Activated T-helper 1 cell treated with anti-CD3 and anti-CD28 coated beads, Interleukin-12 subunit alpha, Interleukin-12 subunit beta, Interleukin-2, Interleukin-4 antibody, amounts not matched to agents 30 ng/mL and 10 ng/mL and 1 ng/mL, durations not matched to agents 14 hours and 24 hours and 36 hours (primary cell): ENCODE data around the gene LRP1B. TPM values are rescaled to one million over a fixed set of nuclear protein-coding genes. Genes with fewer than 3 reads are reported as not detected.

Source experiments
- DNase-seq: peaks from one replicate; pipeline ENCODE4 v3.0.0; 2021; ENCODE audit warnings: low spot score
- H3K27ac Mint-ChIP-seq: one replicate; pipeline ENCODE4 v1.8.0; 2021; ENCODE audit warnings: mild to moderate bottlenecking, mixed read lengths
- H3K27me3 Mint-ChIP-seq: one replicate; pipeline ENCODE4 v1.8.0; 2022; ENCODE audit warnings: mild to moderate bottlenecking, moderate library complexity, mixed read lengths; ENCODE audit not compliant: insufficient read depth
- H3K36me3 Mint-ChIP-seq: one replicate; pipeline ENCODE4 v1.8.0; 2021; ENCODE audit warnings: low read depth, mixed read lengths
- H3K4me1 Mint-ChIP-seq: one replicate; pipeline ENCODE4 v1.8.0; 2021; ENCODE audit warnings: low read depth, mixed read lengths
- H3K4me3 Mint-ChIP-seq: one replicate; pipeline ENCODE4 v1.8.0; 2021; ENCODE audit warnings: mild to moderate bottlenecking, moderate library complexity, mixed read lengths
- H3K9me3 Mint-ChIP-seq: one replicate; pipeline ENCODE4 v1.8.0; 2021; ENCODE audit warnings: mixed read lengths
- intact Hi-C: fragments of 100-400 bp; cut with micrococcal nuclease; formaldehyde crosslinking; loops from one replicate; pipeline ENCODE4 v1.15.1; 2024
- total RNA-seq: library from RNA; stranded (reverse); gene quantifications from 2 replicates; pipeline ENCODE4 v1.2.3, GENCODE V29; 2022

LRP1B gene
- total RNA-seq, 1 donor from 2014 or later = not detected

GRCh38 chr2:141037361-141037760 is 1093.5 kb downstream of the LRP1B start:
- Mint-ChIP-seq H3K9me3 (peaks cover 1% of the 10 kb centered on the region), H3K27me3 (no peaks in the 10 kb centered on the region), H3K4me3 (no peak overlapping the region), H3K36me3 (no peaks in the 10 kb centered on the region), H3K27ac (no peak overlapping the region), H3K4me1 (no peaks in the 10 kb centered on the region)
- intact Hi-C loops = no loop called here
- no peak for DNase-seq

GRCh38 chr2:141035846-141036420 is 1094.9 kb downstream of the LRP1B start:
- Mint-ChIP-seq H3K4me3 (no peak overlapping the region), H3K36me3 (no peaks in the 10 kb centered on the region), H3K27me3 (no peaks in the 10 kb centered on the region), H3K9me3 (no peaks in the 10 kb centered on the region), H3K4me1 (no peaks in the 10 kb centered on the region), H3K27ac (no peak overlapping the region)
- intact Hi-C loops = no loop called here
- DNase-seq = no peak

- no peaks in the 10 kb centered on the region for H3K27me3 Mint-ChIP-seq
- H3K27ac Mint-ChIP-seq = no peak overlapping the region
- no peak for DNase-seq
- H3K36me3 Mint-ChIP-seq = no peaks in the 10 kb centered on the region
- intact Hi-C loops = no loop called here
- H3K9me3 Mint-ChIP-seq = no peaks in the 10 kb centered on the region
- H3K4me1 Mint-ChIP-seq = no peaks in the 10 kb centered on the region
- no peak overlapping the region for H3K4me3 Mint-ChIP-seq
These were observed 1101.3 kb downstream of the LRP1B start for GRCh38 chr2:141029428-141030078.

- Mint-ChIP-seq H3K9me3 (no peaks in the 10 kb centered on the region), H3K36me3 (no peaks in the 10 kb centered on the region), H3K27me3 (no peaks in the 10 kb centered on the region), H3K4me3 (no peak overlapping the region), H3K27ac (no peak overlapping the region), H3K4me1 (no peaks in the 10 kb centered on the region)
- intact Hi-C loops = no loop called here
- no peak for DNase-seq
These were observed 1103.6 kb downstream of the LRP1B start for GRCh38 chr2:141027221-141027620.

GRCh38 chr2:141021611-141022010 is 1109.2 kb downstream of the LRP1B start:
- Mint-ChIP-seq H3K9me3 (no peaks in the 10 kb centered on the region), H3K36me3 (no peaks in the 10 kb centered on the region), H3K4me1 (no peaks in the 10 kb centered on the region), H3K27ac (no peak overlapping the region), H3K27me3 (no peaks in the 10 kb centered on the region), H3K4me3 (no peak overlapping the region)
- DNase-seq = no peak
- intact Hi-C loops = no loop called here

GRCh38 chr2:141021109-141021508 is 1109.7 kb downstream of the LRP1B start:
- no peaks in the 10 kb centered on the region for H3K4me1 Mint-ChIP-seq
- DNase-seq = no peak

GRCh38 chr2:141020346-141020745 is 1110.5 kb downstream of the LRP1B start:
- no peaks in the 10 kb centered on the region for H3K9me3 Mint-ChIP-seq
- intact Hi-C loops = no loop called here
- DNase-seq = no peak
- H3K27ac Mint-ChIP-seq = no peak overlapping the region
- H3K4me1 Mint-ChIP-seq = no peaks in the 10 kb centered on the region
- no peaks in the 10 kb centered on the region for H3K36me3 Mint-ChIP-seq
- H3K27me3 Mint-ChIP-seq = no peaks in the 10 kb centered on the region
- H3K4me3 Mint-ChIP-seq = no peak overlapping the region

More at GRCh38 chr2:141021109-141021508, 1109.7 kb downstream of the LRP1B start:
- Mint-ChIP-seq H3K36me3 (no peaks in the 10 kb centered on the region), H3K27ac (no peak overlapping the region), H3K9me3 (no peaks in the 10 kb centered on the region), H3K4me3 (no peak overlapping the region), H3K27me3 (no peaks in the 10 kb centered on the region)
- intact Hi-C loops = no loop called here

- Mint-ChIP-seq H3K27ac (no peak overlapping the region), H3K4me3 (no peak overlapping the region), H3K27me3 (no peaks in the 10 kb centered on the region), H3K9me3 (no peaks in the 10 kb centered on the region), H3K36me3 (no peaks in the 10 kb centered on the region), H3K4me1 (no peaks in the 10 kb centered on the region)
- DNase-seq = no peak
- intact Hi-C loops = no loop called here
These were observed 1115.3 kb downstream of the LRP1B start for GRCh38 chr2:141015341-141016047.

GRCh38 chr2:141003967-141004657 is 1126.7 kb downstream of the LRP1B start:
- no peaks in the 10 kb centered on the region for H3K27me3 Mint-ChIP-seq
- no peak for DNase-seq
- no peaks in the 10 kb centered on the region for H3K9me3 Mint-ChIP-seq
- no peaks in the 10 kb centered on the region for H3K4me1 Mint-ChIP-seq
- intact Hi-C loops = no loop called here
- H3K4me3 Mint-ChIP-seq = no peak overlapping the region
- H3K36me3 Mint-ChIP-seq = no peaks in the 10 kb centered on the region
- H3K27ac Mint-ChIP-seq = no peak overlapping the region

GRCh38 chr2:141001750-141002149 is 1129.1 kb downstream of the LRP1B start:
- H3K4me1 Mint-ChIP-seq = no peaks in the 10 kb centered on the region
- DNase-seq = no peak
- no peak overlapping the region for H3K4me3 Mint-ChIP-seq
- no peaks in the 10 kb centered on the region for H3K9me3 Mint-ChIP-seq
- H3K27me3 Mint-ChIP-seq = no peaks in the 10 kb centered on the region
- intact Hi-C loops = no loop called here
- no peaks in the 10 kb centered on the region for H3K36me3 Mint-ChIP-seq
- no peak overlapping the region for H3K27ac Mint-ChIP-seq

GRCh38 chr2:140998577-140998976 is 1132.2 kb downstream of the LRP1B start:
- intact Hi-C loops = no loop called here
- DNase-seq = no peak
- no peak overlapping the region for H3K27ac Mint-ChIP-seq
- no peaks in the 10 kb centered on the region for H3K9me3 Mint-ChIP-seq
- no peaks in the 10 kb centered on the region for H3K36me3 Mint-ChIP-seq
- no peak overlapping the region for H3K4me3 Mint-ChIP-seq
- no peaks in the 10 kb centered on the region for H3K4me1 Mint-ChIP-seq
- H3K27me3 Mint-ChIP-seq = no peaks in the 10 kb centered on the region

- no peak for DNase-seq
- no peak overlapping the region for H3K4me3 Mint-ChIP-seq
- H3K4me1 Mint-ChIP-seq = no peaks in the 10 kb centered on the region
- no peak overlapping the region for H3K27ac Mint-ChIP-seq
- H3K9me3 Mint-ChIP-seq = no peaks in the 10 kb centered on the region
- no peaks in the 10 kb centered on the region for H3K36me3 Mint-ChIP-seq
- intact Hi-C loops = no loop called here
- no peaks in the 10 kb centered on the region for H3K27me3 Mint-ChIP-seq
These were observed 1132.8 kb downstream of the LRP1B start for GRCh38 chr2:140998017-140998416.

GRCh38 chr2:140994856-140995255 is 1136.0 kb downstream of the LRP1B start:
- Mint-ChIP-seq H3K27me3 (no peaks in the 10 kb centered on the region), H3K4me3 (no peak overlapping the region), H3K27ac (no peak overlapping the region), H3K36me3 (no peaks in the 10 kb centered on the region), H3K9me3 (no peaks in the 10 kb centered on the region), H3K4me1 (no peaks in the 10 kb centered on the region)
- intact Hi-C loops = no loop called here
- DNase-seq = no peak
